Keratinocyte (primary cell): ENCODE results near the gene ERVH48-1.

Experiments used
- EZH2 ChIP-seq: IDR thresholded peaks from one replicate; pipeline ENCODE4 v1.6.1; 2012; ENCODE audit warnings: inconsistent platforms, mild to moderate bottlenecking, low read length, moderate library complexity
- TF ChIP-seq, protein P1 (sequence below), 3 experiments: IDR thresholded peaks in 1 of 3; conservative IDR thresholded peaks in 1 of 3; optimal IDR thresholded peaks in 1 of 3; 2 replicates in 2 of 3; 3 replicates in 1 of 3; pipeline versions ENCODE3 to v1.5.1; 2011; ENCODE audit warnings: low read length in 3 of 3, mild to moderate bottlenecking in 3 of 3, moderate library complexity in 2 of 3, control low read depth in 1 of 3, inconsistent platforms in 1 of 3; ENCODE audit not compliant: insufficient read depth in 2 of 3; ENCODE audit errors: extremely low read depth in 1 of 3

GRCh38 chr21:42921927-42922326 is 3.5 kb downstream of the ERVH48-1 start:
- TF ChIP-seq, protein P1, sequence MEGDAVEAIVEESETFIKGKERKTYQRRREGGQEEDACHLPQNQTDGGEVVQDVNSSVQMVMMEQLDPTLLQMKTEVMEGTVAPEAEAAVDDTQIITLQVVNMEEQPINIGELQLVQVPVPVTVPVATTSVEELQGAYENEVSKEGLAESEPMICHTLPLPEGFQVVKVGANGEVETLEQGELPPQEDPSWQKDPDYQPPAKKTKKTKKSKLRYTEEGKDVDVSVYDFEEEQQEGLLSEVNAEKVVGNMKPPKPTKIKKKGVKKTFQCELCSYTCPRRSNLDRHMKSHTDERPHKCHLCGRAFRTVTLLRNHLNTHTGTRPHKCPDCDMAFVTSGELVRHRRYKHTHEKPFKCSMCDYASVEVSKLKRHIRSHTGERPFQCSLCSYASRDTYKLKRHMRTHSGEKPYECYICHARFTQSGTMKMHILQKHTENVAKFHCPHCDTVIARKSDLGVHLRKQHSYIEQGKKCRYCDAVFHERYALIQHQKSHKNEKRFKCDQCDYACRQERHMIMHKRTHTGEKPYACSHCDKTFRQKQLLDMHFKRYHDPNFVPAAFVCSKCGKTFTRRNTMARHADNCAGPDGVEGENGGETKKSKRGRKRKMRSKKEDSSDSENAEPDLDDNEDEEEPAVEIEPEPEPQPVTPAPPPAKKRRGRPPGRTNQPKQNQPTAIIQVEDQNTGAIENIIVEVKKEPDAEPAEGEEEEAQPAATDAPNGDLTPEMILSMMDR (optimal IDR thresholded peaks at IDR 0.05 in 1 of 3, IDR thresholded peaks at IDR 0.05 in 1 of 3, conservative IDR thresholded peaks at IDR 0.05 in 1 of 3; ENCODE audit: extremely low read depth in 1 of 3, insufficient read depth in 2 of 3, low read length in 3 of 3), result no peak
- no peak for TF ChIP-seq EZH2
